ENCODE results near the gene RUNX1.

Gene RUNX1

DNA sequence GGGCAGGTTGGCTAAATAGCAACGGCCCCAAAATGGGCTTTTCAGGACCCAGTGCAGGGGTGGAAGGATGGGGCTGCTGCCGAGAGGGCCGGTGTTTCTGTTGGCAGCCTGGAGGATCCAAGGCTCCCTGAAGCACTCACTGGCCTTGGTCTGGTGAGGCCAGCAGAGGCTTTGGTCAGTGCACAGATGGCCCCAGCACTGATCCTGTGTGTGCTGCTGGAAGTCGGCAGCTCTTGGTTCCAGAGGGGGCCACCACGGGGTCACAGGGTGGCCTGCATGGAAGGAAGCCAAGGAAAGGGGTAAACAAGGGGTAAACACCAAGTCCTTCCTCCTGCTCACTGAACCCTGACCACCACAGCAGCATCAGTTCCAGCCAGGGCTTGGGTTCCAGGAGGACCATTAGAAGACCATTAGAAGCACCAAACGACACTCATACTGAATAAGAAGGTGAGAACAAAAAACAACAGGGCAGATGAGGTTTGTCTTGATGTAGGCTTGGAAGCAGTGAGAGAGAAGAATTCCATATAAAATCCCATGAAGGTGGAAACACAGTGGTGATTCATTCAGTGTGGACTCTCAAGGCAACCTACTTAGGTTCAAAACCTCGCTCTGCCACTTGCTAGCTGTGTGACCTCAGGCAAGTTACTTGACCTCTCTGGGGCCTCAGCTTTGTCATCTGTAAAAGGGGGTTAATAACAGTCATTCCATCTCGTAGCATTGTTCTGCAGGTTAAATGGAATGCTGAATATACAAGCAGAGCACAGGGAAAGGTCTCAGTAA, 184.5 kb downstream of the RUNX1 start:
- TF ChIP-seq, protein P1, sequence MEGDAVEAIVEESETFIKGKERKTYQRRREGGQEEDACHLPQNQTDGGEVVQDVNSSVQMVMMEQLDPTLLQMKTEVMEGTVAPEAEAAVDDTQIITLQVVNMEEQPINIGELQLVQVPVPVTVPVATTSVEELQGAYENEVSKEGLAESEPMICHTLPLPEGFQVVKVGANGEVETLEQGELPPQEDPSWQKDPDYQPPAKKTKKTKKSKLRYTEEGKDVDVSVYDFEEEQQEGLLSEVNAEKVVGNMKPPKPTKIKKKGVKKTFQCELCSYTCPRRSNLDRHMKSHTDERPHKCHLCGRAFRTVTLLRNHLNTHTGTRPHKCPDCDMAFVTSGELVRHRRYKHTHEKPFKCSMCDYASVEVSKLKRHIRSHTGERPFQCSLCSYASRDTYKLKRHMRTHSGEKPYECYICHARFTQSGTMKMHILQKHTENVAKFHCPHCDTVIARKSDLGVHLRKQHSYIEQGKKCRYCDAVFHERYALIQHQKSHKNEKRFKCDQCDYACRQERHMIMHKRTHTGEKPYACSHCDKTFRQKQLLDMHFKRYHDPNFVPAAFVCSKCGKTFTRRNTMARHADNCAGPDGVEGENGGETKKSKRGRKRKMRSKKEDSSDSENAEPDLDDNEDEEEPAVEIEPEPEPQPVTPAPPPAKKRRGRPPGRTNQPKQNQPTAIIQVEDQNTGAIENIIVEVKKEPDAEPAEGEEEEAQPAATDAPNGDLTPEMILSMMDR (IDR thresholded peaks at IDR 0.05), result no peak
- Histone ChIP-seq H3K4me3 (no peak overlapping the region), H3K27ac (peak overlapping the region in 1 of 2 donors; percentile 1)
- DNase-seq (ENCODE audit: low spot score), result no peak

DNA sequence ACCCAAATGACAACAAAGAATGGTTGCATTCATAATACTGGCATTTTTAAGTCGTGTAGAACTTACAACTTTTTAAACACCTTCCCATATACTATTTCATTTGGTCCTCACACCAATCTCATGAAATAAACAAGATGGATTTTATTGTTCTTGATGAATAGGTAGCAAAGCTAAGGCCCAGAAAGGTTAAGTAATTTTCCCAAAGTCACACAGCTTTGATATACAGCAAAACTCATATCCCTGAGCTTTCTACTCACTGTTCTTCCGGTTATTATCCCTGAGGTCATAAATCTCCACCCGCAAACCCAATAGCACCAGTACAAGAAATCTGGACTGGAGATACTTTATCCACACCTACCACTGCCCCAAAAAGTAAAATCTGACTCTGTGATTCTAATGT, 186.2 kb downstream of the RUNX1 start:
- Histone ChIP-seq H3K4me3 (no peak overlapping the region), H3K27ac (no peak overlapping the region)
- DNase-seq (ENCODE audit: low spot score), result no peak
- TF ChIP-seq, protein P1 (IDR thresholded peaks at IDR 0.05), result no peak

DNA sequence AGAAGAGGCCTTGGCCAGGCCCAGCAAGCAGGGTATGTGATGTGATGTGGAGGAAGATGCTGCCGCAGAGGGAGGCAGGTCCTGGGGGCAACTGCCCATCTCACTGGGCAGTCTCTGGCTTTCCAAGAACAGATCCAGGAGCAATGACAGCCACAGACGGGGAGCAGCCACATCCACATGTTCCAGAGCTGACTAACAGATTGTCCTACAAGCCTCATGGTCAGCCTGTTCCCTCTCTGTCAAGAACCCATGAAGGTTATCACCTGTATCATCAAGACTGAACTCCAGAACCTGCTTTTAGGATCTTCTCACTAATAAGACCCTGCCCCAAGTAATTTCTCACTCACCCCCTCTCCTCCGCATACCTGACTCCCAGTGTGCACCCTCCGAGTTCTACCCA, 187.8 kb downstream of the RUNX1 start:
- TF ChIP-seq, protein P1 (IDR thresholded peaks at IDR 0.05), result no peak
- Histone ChIP-seq H3K27ac (no peak overlapping the region), H3K4me3 (no peak overlapping the region)
- DNase-seq (ENCODE audit: low spot score), result no peak

DNA sequence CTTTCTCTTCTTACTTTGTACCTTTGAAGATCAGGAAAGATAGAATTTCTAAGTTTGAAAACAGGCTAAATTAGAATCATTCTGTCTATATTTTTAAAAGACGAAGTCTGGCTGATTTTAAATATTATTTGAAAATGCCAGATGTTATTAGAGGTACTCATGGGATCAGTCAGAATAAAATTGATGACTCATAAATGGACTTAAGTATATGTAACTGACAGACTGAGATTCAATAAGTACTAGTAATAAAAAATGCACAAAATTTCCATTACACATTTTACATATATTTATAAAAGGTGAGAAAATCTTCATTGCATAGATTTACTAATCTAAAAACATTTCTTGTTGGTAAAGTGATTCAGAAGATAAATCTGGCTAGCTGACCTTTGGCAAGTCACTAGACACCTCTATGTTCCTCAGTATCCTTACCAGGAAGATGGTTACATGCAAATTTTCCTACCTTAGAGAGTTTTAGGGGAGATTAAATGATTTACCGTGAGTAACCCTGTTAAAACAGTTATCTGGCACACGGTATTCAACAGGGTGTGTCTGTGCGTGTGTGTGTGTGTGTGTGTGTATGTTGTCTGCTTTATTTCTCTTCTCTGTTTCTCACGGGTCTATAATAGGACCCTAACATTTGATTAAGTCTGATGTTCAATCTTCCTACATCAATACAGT, 189.0 kb downstream of the RUNX1 start:
- TF ChIP-seq, protein P1 (IDR thresholded peaks at IDR 0.05), result no peak
- Histone ChIP-seq H3K4me3 (no peak overlapping the region), H3K27ac (no peak overlapping the region)
- no peak for DNase-seq (ENCODE audit: low spot score)

DNA sequence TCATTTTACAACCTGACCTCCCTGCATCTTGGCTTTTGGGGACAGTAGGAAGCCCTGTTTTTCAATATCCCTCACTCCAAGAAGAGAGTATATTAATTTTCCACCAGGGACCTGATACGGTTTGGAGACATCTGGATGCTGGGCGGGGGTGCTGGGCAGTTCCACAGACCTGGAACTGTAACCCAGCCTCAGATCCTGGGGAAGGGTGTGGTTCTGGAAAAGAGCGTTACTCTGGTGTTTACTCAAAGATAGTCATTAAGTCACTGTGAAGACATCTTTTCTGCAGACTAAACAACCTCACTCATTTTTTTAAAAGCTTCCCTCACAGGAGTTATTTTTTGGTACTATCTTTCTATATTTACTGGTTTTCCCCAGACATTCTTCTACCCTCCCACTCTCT, 190.5 kb downstream of the RUNX1 start:
- TF ChIP-seq, protein P1 (IDR thresholded peaks at IDR 0.05), result no peak
- no peak for DNase-seq (ENCODE audit: low spot score)
- Histone ChIP-seq H3K27ac (peak overlapping the region in 1 of 2 donors; percentile 20), H3K4me3 (no peak overlapping the region)

DNA sequence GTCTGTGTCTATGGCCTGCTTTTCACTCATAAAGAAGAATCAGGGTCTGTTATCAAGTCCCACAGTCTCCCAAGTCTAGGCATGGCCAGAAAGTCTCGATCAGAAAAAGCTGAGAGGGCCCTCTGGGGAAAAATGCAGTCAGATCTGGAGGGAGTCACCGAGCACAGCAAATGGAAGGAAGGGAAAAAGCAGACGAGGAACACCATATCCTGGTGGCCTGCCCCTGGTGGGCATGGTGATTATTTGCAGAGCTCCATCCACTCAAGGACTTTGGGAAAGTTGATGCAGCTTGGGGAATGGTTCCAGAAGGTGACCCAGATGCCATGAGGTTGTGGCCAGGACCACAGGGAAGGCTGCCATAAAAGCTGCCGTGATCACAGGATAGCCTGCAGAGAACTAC, 191.2 kb downstream of the RUNX1 start:
- no peak overlapping the region for H3K4me3 ChIP-seq
- peak overlapping the region in 1 of 2 donors; percentile 20 for H3K27ac ChIP-seq
- DNase-seq (ENCODE audit: low spot score), result no peak
- TF ChIP-seq, protein P1 (IDR thresholded peaks at IDR 0.05), result no peak
